ENCODE results near the gene CTSS. TPM values are rescaled to one million over a fixed set of nuclear protein-coding genes. Genes with fewer than 3 reads are reported as not detected.

The CTSS gene
- total and polyA plus RNA-seq, 2 experiments from 2014 or later: not detected

DNA sequence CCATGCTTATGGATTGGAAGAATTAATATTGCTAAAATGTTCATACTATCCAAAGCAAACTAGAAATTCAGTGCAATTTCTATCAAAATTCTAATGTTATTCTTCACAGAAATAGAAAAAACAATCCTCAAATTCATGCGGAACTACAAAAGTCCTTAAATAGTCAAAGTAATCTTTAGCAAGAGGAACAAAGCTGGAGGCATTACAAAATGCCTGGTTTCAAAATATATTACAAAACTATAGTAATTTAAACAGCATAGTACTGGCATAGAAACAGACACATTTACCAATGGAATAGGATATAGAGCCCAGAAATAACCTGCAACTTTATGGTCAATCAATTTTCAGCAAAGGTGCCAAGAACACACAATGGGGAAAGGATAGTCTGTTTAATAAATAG is 3.8 kb downstream of the CTSS start:
- DNase-seq (ENCODE audit: low spot score): no peak
- Histone ChIP-seq H3K9me2 (ENCODE audit: insufficient read depth) (no peaks in the 10 kb centered on the region; the same call in 1 of the 2 replicates), H3K4me1 (ENCODE audit: insufficient read depth) (no peaks in the 10 kb centered on the region), H4K20me1 (replicated peaks; ENCODE audit: insufficient read depth) (no peaks in the 10 kb centered on the region), H3K27ac (ENCODE audit: low read depth) (no peak overlapping the region), H3K4me3 (no peak overlapping the region), H3K36me3 (ENCODE audit: insufficient read depth) (no peaks in the 10 kb centered on the region), H3K4me2 (no peak overlapping the region), H2AFZ (no peak overlapping the region), H3K27me3 (ENCODE audit: insufficient read depth) (no peaks in the 10 kb centered on the region), H3F3A (replicated peaks; ENCODE audit: low read depth) (no peaks in the 10 kb centered on the region), H3K79me2 (replicated peaks; ENCODE audit: insufficient read depth) (no peaks in the 10 kb centered on the region)
- Mint-ChIP-seq H3K4me1 (peaks cover 2% of the 10 kb centered on the region; the same call in 1 of the 3 replicates), H3K4me3 (no peak overlapping the region), H3K27me3 (ENCODE audit: insufficient read depth, low read depth, poor library complexity) (no peaks in the 10 kb centered on the region), H3K9me3 (peaks cover 6% of the 10 kb centered on the region), H3K36me3 (ENCODE audit: low read depth) (peaks cover 5% of the 10 kb centered on the region; the same call in 1 of the 3 replicates), H3K27ac (no peak overlapping the region)
- ATAC-seq: no peak
- TF ChIP-seq POLR2AphosphoS5 (IDR thresholded peaks at IDR 0.05; ENCODE audit: low read depth) (no peak), CREB1 (CRISPR knock-in tag; IDR thresholded peaks at IDR 0.05; ENCODE audit: low read depth) (no peak), ZNF114 (CRISPR knock-in tag; IDR thresholded peaks at IDR 0.05) (no peak), ZNF331 (CRISPR knock-in tag; IDR thresholded peaks at IDR 0.05; ENCODE audit: low read depth) (no peak), JUNB (IDR thresholded peaks at IDR 0.05; ENCODE audit: unreplicated experiment) (no peak), NANOG (IDR thresholded peaks at IDR 0.05; ENCODE audit: borderline replicate concordance) (no peak), EZH2 (IDR thresholded peaks at IDR 0.05; ENCODE audit: low read depth, unreplicated experiment) (no peak), STAT1 (IDR thresholded peaks at IDR 0.05; ENCODE audit: unreplicated experiment) (no peak), EZH2phosphoT487 (IDR thresholded peaks at IDR 0.05; ENCODE audit: unreplicated experiment) (no peak)
- TF ChIP-seq, protein P1, sequence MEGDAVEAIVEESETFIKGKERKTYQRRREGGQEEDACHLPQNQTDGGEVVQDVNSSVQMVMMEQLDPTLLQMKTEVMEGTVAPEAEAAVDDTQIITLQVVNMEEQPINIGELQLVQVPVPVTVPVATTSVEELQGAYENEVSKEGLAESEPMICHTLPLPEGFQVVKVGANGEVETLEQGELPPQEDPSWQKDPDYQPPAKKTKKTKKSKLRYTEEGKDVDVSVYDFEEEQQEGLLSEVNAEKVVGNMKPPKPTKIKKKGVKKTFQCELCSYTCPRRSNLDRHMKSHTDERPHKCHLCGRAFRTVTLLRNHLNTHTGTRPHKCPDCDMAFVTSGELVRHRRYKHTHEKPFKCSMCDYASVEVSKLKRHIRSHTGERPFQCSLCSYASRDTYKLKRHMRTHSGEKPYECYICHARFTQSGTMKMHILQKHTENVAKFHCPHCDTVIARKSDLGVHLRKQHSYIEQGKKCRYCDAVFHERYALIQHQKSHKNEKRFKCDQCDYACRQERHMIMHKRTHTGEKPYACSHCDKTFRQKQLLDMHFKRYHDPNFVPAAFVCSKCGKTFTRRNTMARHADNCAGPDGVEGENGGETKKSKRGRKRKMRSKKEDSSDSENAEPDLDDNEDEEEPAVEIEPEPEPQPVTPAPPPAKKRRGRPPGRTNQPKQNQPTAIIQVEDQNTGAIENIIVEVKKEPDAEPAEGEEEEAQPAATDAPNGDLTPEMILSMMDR (conservative IDR thresholded peaks at IDR 0.05; ENCODE audit: low read depth in 2 of 2): no peak
- TF ChIP-seq, protein P2, sequence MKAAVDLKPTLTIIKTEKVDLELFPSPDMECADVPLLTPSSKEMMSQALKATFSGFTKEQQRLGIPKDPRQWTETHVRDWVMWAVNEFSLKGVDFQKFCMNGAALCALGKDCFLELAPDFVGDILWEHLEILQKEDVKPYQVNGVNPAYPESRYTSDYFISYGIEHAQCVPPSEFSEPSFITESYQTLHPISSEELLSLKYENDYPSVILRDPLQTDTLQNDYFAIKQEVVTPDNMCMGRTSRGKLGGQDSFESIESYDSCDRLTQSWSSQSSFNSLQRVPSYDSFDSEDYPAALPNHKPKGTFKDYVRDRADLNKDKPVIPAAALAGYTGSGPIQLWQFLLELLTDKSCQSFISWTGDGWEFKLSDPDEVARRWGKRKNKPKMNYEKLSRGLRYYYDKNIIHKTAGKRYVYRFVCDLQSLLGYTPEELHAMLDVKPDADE (IDR thresholded peaks at IDR 0.05): no peak
- TF ChIP-seq, protein P3, sequence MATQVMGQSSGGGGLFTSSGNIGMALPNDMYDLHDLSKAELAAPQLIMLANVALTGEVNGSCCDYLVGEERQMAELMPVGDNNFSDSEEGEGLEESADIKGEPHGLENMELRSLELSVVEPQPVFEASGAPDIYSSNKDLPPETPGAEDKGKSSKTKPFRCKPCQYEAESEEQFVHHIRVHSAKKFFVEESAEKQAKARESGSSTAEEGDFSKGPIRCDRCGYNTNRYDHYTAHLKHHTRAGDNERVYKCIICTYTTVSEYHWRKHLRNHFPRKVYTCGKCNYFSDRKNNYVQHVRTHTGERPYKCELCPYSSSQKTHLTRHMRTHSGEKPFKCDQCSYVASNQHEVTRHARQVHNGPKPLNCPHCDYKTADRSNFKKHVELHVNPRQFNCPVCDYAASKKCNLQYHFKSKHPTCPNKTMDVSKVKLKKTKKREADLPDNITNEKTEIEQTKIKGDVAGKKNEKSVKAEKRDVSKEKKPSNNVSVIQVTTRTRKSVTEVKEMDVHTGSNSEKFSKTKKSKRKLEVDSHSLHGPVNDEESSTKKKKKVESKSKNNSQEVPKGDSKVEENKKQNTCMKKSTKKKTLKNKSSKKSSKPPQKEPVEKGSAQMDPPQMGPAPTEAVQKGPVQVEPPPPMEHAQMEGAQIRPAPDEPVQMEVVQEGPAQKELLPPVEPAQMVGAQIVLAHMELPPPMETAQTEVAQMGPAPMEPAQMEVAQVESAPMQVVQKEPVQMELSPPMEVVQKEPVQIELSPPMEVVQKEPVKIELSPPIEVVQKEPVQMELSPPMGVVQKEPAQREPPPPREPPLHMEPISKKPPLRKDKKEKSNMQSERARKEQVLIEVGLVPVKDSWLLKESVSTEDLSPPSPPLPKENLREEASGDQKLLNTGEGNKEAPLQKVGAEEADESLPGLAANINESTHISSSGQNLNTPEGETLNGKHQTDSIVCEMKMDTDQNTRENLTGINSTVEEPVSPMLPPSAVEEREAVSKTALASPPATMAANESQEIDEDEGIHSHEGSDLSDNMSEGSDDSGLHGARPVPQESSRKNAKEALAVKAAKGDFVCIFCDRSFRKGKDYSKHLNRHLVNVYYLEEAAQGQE (IDR thresholded peaks at IDR 0.05; ENCODE audit: unreplicated experiment): no peak
- TF ChIP-seq, protein P4, sequence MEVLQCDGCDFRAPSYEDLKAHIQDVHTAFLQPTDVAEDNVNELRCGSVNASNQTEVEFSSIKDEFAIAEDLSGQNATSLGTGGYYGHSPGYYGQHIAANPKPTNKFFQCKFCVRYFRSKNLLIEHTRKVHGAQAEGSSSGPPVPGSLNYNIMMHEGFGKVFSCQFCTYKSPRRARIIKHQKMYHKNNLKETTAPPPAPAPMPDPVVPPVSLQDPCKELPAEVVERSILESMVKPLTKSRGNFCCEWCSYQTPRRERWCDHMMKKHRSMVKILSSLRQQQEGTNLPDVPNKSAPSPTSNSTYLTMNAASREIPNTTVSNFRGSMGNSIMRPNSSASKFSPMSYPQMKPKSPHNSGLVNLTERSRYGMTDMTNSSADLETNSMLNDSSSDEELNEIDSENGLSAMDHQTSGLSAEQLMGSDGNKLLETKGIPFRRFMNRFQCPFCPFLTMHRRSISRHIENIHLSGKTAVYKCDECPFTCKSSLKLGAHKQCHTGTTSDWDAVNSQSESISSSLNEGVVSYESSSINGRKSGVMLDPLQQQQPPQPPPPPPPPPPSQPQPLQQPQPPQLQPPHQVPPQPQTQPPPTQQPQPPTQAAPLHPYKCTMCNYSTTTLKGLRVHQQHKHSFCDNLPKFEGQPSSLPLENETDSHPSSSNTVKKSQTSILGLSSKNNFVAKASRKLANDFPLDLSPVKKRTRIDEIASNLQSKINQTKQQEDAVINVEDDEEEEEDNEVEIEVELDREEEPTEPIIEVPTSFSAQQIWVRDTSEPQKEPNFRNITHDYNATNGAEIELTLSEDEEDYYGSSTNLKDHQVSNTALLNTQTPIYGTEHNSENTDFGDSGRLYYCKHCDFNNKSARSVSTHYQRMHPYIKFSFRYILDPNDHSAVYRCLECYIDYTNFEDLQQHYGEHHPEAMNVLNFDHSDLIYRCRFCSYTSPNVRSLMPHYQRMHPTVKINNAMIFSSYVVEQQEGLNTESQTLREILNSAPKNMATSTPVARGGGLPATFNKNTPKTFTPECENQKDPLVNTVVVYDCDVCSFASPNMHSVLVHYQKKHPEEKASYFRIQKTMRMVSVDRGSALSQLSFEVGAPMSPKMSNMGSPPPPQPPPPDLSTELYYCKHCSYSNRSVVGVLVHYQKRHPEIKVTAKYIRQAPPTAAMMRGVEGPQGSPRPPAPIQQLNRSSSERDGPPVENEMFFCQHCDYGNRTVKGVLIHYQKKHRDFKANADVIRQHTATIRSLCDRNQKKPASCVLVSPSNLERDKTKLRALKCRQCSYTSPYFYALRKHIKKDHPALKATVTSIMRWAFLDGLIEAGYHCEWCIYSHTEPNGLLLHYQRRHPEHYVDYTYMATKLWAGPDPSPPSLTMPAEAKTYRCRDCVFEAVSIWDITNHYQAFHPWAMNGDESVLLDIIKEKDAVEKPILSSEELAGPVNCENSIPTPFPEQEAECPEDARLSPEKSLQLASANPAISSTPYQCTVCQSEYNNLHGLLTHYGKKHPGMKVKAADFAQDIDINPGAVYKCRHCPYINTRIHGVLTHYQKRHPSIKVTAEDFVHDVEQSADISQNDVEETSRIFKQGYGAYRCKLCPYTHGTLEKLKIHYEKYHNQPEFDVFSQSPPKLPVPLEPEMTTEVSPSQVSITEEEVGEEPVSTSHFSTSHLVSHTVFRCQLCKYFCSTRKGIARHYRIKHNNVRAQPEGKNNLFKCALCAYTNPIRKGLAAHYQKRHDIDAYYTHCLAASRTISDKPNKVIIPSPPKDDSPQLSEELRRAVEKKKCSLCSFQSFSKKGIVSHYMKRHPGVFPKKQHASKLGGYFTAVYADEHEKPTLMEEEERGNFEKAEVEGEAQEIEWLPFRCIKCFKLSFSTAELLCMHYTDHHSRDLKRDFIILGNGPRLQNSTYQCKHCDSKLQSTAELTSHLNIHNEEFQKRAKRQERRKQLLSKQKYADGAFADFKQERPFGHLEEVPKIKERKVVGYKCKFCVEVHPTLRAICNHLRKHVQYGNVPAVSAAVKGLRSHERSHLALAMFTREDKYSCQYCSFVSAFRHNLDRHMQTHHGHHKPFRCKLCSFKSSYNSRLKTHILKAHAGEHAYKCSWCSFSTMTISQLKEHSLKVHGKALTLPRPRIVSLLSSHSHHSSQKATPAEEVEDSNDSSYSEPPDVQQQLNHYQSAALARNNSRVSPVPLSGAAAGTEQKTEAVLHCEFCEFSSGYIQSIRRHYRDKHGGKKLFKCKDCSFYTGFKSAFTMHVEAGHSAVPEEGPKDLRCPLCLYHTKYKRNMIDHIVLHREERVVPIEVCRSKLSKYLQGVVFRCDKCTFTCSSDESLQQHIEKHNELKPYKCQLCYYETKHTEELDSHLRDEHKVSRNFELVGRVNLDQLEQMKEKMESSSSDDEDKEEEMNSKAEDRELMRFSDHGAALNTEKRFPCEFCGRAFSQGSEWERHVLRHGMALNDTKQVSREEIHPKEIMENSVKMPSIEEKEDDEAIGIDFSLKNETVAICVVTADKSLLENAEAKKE (CRISPR knock-in tag; IDR thresholded peaks at IDR 0.05): no peak

All from GM23338 (cell line).